HS-27A (cell line): Measurements from ENCODE around the gene ERF.

Experiments
- DNase-seq: peaks from one replicate; pipeline ENCODE4 v3.0.0-alpha.2; 2012; ENCODE audit warnings: low read depth, missing footprints

ERF gene

DNA sequence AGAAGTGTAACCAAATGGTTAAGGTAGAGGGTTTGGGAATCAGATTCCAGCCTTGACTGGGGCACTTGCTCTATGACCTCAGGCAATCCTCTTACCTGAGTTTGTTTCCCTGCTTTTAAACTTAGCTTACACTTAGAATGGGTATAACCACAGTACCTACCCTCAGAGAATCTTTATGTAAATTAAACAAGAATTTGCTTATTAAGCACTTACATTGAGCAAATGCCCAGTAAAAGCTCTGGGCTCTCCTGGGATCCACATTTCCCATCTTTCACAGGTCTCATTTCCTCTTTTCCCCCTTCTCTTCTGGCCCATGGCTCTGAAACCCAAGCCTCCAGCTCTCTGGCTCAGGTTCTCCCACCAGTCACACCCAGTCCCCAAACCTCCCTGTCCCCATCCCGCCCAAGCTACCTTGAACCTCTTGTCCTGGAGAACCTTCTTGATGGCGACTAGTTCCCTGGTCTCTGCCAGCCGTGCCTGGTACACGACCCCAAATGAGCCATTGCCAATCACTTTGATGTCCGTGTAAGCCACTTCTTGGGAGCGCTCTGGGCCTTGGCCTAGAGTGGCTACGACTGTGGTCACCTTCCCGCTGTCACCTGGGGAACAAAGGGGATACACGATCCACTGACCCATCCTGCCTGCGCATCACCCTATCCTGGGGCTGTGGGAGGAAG lies 15.2 kb downstream of the ERF start:
- no peak for DNase-seq

DNA sequence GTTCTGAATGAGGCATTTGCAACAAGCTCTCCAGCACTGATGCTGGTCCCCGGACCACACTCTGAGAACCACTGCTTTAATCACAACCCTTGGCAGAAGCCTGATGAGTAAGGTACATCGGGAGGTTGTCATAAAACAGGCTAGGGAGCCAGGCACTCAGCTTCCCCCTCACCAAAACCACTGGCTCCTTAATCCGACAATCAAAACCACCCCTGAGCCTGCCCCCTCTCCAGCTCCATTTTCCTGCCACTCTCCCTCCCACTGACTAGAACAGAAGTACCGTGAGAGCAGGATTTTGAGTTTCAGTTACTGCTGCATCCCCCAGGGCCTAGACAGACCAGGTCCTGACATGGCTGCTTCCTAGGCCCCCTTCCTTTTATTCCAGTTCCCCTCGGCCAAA lies 19.7 kb downstream of the ERF start:
- DNase-seq: no peak

DNA sequence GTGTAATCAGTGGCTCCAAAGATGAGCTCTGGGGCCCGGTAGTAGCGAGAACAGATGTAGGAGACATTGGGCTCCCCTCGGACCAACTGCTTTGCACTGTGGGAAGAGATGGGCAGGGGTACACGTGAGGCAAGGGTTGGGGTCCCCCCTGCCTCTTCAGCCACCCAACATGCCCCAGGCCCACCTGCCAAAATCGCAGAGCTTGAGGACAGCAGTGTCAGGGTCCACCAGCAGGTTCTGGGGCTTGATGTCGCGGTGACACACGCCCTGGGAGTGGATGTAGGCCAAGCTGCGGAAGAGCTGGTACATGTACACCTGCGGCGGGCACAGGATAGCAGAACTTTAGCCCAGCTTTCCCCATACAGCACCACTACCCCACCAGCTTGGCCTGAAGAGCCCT lies 20.6 kb downstream of the ERF start:
- no peak for DNase-seq

DNA sequence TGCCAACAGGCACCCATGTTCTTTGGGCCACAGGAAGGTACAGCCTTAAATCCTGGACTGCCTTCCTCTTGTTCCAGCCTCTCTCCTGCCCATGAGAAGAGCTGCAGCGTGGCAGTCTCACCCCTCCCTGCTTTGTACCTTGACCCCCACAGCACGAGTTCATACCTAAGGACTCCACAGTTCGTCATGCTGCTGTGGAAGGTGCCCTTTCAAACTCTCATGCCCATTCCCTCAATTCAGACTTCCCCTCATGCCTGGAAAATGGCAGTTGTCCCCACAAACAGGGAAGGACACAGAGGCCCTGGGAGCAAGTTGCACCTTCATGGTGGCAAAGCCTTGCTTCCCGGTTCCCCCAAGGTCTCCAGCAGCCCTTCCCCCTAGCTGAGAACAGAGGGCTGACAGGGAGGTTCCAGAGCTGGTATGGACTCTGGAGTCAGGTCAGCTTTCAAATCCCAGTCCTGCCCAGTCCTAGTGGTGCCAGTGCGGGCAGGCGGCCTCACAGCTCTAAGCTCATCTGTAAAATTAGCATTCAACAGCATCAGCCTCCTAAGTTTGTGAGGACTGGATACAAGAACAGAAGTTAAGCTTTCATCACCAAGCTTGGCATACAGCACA lies 21.1 kb downstream of the ERF start:
- no peak for DNase-seq

DNA sequence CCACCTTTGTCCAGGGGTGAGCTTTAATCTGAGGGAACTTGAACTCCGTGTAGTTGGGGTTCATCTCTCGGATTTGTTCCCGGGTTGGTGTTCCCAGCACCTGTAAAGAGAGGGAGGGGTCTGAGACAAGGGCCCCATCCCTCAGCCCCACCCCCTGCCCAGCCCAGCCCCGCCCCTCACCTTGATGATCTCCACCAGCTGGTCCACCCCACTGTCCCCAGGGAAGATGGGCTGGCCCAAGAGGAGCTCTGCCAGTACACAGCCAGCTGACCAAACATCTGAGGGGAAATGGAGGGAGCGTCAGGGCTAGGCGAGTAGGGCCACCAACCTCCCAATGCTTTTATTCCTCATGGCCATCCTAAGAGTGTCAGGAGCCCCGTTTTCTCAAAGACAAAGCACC lies 21.8 kb downstream of the ERF start:
- no peak for DNase-seq

DNA sequence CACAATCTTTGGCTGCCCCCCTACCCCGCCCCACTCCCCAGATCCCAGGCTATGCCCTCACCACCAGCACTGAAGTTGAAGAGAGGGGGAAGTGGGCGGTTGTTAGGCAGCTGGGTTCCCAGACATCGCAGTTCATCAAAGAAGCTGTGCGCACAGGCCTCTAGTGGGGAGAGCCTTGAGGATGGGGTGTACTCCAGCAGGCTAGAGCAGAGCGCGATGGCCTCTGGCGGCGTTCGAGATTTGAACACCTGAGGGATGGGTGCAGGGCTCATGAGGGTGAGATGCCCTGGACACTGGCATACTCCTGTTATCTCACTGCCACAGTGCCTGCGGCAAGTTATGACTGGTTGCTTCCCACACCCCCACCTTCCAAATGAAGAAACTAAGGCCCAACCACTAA lies 22.5 kb downstream of the ERF start:
- no peak for DNase-seq

DNA sequence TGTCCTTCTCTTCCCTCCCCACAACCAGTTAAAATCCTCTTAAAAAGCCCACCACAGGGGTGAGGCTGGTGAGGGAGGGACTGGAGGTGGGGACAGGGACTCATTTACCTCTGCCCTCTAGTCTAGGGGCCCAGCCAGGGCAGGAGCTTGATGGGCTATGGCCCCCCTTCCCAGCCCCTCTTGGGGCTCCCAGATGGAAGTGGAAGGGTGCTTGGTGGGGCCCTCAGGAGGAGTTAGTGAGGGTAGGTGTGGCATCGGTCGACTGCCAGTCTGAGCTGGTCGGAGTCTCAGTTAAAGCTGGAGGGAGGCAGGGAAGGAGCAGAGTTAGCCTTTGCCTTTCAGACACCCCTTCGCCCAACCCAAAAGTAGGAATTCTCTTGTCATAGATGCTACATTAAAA lies 24.4 kb downstream of the ERF start:
- no peak for DNase-seq

DNA sequence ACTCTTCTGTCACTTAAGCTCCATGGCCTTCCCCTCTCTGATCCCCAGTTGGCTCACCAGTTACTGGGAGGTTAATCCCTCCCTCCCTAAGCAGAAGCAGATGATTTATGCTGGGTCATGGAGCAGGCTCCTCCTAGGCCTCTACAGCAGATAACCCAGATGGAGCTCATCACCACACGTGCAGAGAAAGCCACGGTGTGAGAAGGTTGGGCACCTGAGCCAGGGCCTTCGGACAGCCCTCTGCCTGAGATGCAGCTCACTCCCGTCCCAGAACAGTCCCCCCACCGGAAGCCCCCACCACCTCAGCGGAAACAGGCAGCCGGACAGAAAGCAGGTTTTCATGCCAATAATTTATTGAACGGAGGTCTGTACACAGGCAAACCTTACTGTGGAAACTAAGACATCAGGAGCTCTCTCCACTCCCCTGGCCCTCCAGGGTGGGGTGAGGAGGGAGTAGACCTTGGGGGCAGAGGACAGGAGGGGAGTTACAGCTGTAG lies 25.0 kb downstream of the ERF start:
- DNase-seq: no peak

DNA sequence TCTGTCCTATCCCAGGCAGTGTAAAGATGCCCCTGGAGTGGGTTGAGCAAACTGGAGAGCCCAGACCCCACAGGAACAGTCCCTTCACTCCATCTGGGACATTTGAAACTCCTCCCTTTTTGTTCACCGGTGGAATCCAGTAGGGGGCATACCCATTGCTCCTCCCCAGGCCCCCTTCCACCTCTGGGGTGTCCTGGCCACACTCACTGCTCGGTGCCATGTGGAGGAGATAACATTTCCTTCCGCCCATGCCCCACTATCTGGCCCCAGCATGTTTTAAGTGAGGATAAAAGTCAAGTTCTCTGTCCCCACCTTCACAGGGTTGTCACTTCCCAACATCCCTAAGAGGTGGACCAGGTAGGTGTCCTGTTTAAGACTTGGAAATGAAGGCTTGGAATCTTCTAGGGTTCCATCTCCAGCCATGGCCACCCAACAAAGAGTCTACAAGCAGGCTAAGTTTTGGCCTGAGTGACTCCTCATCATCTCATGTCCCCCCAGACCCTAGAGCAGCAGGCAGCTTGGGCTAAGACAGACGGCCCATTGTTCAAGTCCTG lies 25.6 kb downstream of the ERF start:
- no peak for DNase-seq

DNA sequence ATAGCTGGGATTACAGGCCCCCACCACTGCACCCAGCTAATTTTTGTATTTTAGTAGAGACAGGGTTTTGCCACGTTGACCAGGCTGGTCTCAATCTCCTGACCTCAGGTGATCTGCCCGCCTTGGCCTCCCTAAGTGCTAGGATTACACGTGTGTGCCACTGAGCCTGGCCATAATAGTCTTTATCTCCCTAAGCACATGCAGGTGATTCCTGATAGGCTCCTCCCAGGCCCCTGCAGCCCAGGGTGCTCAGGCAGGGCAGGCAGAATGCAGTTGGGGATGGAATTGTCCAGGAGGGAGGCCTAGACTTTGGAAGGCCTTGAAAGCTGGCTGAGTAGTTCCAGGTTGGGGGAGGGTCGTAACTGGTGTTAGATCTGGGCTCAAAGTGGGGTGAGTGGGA lies 26.3 kb downstream of the ERF start:
- DNase-seq: no peak

DNA sequence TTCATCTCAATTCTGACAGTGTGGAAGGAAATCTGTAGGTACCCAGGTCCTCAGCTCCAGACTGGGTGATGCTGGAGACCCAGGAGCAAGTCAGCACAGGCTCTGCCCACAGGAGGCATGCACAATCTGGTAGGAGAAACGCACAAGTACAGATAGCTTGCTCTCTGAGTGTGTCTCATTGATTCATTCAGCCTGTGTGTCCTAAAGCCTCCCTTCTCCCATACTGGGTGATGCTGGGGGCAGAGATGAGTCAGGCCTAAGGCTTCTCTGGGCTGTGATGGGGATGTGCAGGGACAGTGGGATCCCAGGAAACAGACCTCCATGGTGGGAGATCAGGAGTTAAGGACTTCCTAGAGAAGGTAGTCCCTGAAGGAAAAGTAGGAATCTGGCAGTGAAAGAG lies 28.0 kb downstream of the ERF start:
- DNase-seq: no peak

DNA sequence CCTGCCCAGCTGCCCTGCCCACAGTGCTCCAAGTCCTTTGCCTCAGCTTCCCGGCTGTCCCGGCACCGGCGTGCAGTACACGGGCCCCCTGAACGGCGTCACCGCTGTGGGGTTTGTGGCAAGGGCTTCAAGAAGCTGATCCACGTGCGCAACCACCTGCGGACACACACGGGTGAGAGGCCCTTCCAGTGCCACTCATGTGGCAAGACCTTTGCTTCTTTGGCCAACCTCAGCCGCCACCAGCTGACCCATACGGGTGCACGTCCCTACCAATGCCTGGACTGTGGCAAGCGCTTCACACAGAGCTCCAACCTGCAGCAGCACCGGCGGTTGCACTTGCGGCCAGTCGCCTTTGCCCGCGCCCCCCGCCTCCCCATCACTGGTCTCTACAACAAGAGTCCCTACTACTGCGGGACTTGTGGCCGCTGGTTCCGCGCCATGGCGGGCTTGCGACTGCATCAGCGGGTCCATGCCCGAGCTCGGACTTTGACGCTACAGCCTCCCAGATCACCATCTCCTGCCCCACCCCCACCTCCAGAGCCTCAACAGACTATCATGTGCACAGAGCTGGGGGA lies 29.1 kb downstream of the ERF start:
- no peak for DNase-seq

DNA sequence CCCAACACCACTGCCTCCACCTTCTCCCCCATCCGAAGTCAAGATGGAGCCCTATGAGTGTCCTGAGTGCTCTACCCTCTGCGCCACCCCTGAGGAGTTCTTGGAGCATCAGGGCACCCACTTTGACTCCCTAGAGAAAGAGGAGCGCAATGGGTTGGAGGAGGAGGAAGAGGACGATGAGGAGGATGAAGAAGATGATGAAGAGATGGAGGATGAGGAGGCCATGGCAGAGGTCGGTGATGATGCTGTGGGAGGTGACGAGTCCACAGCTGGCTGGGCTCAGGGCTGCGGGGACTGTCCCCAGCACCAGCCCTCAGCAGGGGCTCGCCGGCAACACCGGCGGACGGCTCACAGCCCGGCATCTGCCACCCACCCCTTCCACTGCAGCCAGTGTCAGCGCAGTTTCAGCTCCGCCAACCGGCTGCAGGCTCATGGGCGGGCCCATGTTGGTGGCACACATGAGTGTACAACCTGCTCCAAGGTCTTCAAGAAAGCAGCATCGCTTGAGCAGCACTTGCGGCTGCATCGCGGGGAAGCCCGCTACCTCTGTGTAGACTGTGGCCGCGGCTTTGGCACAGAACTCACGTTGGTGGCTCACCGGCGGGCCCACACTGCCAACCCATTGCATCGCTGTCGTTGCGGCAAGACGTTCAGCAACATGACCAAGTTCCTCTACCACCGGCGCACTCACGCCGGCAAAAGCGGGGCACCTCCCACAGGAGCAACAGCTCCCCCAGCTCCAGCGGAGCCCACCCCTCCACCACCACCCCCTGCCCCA lies 29.8 kb downstream of the ERF start:
- DNase-seq: no peak

DNA sequence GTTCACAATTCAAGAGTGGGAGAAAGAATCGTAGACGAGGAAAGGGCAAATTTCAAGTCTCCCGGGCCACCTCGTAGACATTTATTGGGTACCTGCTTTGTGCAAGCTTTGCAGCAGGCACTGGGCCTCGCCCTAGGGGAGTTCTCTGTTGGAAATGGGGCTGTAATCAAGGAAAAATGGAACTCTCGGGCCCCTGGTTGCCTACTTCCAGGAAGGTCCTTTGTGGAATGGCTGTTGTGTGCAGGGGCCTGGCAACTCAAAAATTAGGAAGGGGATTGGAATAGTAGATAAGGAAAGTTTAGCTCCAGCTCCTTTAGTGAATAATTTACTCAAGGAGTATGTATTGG lies 34.2 kb downstream of the ERF start:
- no peak for DNase-seq

DNA sequence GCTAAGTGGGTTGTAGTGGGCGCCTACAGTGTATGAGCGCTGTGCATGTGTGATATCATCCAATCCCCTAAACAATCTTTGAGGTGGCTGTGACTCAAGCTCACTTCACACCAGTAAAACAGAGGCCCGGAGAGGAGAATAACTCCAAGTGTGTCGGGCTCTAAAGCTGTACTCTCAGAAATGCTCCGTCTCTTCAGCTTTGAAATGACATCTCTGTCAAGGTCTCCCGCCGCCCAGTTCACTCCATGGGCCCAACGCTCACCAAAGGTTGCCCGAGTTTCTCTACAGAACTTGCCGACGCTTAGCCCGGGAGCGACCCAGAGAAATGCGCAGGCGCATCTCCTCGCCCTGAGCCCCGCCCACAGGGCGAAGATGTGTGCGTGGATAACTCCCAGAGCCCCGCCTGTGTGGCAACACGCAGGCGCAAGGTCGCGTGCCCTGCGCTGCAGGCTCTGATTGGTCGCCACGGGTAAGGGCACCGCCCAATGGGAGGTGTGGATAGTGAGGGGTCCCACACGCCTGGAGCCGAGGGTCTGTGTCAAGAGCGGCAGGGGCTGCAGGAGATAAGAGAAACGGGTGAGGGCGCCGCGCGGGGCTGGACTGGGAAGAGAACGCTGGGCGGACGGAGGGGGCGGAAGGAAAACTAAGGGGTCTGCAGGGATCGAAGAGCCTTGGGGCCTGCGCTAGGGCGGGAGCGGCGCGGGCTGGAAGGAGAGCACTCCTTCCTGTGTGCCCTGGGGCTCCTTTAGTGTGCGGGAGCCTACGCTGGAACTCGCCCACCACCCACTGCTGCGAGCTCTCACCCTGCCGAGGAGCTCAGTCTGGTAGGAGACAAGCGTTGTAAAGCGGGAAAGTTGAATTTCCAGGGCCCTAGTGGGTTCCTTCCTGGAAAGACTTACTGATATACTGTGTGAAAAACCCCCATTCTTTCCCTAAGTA lies 34.8 kb downstream of the ERF start, which contains the start of gene ZNF526:
ZNF526 (plus strand) TSS at position 501 of the 939 bp plus-strand sequence. CDS start 4,092 bp downstream, outside the sequence.
- DNase-seq: peak; percentile 100

DNA sequence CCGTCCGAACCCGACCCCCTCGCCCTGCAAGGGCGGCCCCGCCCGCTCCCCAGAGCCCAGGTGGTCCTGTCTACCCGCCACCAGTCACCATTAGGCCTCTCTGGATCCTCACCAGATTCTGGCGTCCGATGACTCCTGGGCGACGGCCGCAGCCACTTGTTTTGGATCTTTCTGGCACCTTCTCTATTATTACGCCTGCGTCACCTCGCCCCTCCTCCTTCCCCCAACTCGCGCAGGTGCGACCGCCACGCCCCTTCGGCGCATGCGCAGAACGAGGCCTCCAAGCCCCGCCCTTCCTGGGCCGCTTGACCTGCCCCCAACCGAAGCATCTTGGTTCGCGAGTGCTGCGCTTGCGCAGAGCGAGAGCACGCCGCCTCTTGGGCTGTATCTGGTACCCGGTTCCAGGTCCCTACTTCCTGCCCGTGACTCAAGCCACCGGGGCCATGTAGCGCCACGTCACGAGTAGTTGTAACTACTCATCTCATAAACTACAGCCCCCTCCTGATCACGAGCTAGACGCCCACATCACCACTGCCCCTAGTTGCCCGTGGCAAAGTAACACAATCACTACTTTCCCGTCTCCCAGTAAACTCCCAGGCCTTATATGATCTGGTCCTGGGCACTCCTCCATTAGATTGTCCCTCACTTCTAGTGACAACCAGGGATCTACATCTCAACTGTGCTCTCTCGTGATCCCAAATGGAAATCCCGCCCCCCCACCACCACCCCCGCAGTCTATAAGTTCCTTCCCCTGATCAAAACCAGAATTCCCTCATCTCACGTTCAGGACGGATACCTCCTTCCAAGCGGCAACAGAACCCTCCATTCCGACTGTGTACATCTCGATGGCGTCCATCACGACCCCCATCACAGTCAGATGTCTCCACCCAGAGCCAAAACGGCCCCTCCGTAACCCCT lies 37.1 kb downstream of the ERF start, which contains the start of gene DEDD2:
DEDD2 (minus strand) TSS at position 158 of the 918 bp plus-strand sequence. CDS start 670 bp downstream, outside the sequence.
- DNase-seq: peak; percentile 99

DNA sequence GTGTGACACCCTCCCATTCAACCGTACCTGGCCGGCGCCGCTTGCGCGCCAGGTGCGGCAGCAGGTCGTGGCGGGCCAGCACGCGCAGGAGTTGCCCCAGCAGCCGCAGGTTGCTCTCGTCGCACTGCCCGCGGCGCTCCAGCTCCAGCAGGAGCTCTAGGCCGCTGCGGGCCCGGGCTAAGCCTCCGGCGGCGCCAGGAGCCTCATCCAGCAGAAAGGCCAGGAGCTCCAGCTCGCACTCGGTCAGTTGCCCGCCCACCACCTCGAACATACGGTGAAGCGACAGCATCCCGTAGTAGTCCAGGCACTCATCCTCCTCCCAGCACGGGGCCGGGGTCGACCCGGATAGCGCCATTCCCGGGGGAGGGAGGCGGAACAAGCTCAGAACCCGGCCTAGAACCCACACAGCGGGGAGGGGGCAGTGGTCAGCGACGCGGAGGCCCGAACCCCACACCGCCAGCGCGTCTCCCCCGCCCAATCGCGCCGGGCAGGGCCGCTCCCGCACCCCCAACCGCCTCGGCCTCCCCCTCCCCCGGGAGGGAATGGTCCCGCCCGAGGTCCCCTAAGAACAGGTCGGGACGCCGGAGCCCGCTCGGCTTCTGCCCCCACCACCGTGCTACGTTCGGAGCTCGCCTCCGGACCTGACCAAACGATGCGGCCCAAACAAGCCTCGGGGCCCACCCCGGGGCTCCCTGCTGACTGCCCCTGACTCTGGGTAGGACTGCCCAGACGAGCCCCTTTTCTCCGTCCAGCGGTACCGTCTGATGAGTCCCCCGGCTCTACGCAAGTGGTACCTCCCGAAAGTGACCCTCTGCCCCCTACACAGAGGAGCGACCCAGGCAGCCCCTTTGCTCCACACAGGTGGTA lies 38.0 kb downstream of the ERF start:
- DNase-seq: no peak

DNA sequence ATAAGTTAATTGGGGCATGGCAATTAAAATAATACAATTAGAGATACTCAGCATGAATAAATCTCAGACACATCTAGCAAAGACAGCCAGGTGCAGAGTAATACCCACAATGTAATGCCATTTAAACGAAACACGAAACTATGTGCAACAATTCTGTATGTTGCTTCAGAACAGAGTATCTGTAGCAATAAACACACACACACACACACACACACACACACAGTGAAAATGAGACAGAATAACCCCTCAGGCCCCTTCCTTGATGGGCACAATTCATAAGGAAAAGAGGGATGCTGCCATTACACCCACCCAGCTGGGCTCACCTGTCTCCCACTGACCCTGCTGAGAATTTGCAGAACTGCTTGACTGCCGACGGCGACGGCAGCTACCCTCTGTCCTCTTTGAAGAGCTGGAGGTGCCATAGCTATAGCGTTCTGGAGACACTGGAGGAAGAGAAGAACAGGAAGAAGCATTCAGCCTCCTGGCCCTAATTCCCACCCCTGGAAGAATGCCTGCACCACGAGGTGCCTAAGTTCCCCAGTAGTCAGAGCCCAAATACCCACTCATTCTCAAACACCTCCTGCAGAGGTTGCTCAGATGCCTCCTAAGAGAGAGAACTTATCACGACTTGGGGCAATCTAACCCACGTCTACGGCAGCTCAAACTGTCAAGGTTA lies 40.0 kb downstream of the ERF start:
- no peak for DNase-seq

DNA sequence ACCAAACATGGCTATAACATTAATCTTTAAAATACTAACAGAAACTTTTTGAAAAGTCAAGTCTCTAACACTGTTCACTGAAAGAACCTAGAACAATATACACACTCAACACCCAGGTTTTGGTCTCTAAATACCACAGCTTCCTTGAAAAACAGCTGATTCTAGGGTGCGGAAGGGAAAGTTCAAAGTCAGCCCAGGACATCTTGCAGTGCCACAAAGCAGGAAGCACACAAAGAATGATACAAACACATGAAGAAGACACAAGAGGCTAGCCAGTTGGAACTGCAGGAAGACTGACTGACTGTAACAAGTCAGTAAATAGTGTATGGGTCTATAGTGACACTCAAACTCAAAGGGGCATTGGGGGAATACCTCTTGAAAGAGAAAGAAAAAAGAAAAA lies 42.0 kb downstream of the ERF start:
- no peak for DNase-seq
